HEK293 (cell line): ENCODE data around the gene THSD4.
A peak's percentile ranks its signal among the peaks of the same experiment; 100 is the strongest.

ENCODE experiments used
- CTCF ChIA-PET: fragments of 350-600 bp; formaldehyde crosslinking; extraction: SDS; loops from one replicate; lab custom pipeline; 2021; ENCODE audit warnings: antibody characterized with exemption; lab: Yijun Ruan, JAX
- POLR2A ChIA-PET: fragments of 300-600 bp; formaldehyde crosslinking; extraction: SDS; loops from one replicate; lab custom pipeline; 2020; ENCODE audit warnings: antibody characterized with exemption, inconsistent platforms; lab: Yijun Ruan, JAX
- H3K27ac ChIP-seq: fragments of 200-500 bp; sonication (Bioruptor generic); 2 replicates; pipeline ENCODE4 v1.5.1; 2014; ENCODE audit warnings: low read depth, low read length, control low read depth, inconsistent platforms; ENCODE audit errors: extremely low read depth
- H3K36me3 ChIP-seq, 2 experiments: fragments of 200-500 bp in 1 of 2; sonication (Bioruptor generic) in 1 of 2; 1 replicate in 1 of 2; 2 replicates in 1 of 2; pipeline ENCODE4 v1.5.1; 2014 to 2017; ENCODE audit warnings: inconsistent platforms in 2 of 2, low read length in 2 of 2; ENCODE audit not compliant: control insufficient read depth in 2 of 2, insufficient read depth in 1 of 2
- H3K4me1 ChIP-seq: fragments of 200-500 bp; sonication (Bioruptor generic); 2 replicates; pipeline ENCODE4 v1.5.1; 2014; ENCODE audit warnings: mild to moderate bottlenecking, low read length, inconsistent platforms; ENCODE audit not compliant: control insufficient read depth, insufficient read depth
- H3K4me3 ChIP-seq: 2 replicates; pipeline ENCODE4 v1.5.1; 2011; ENCODE audit warnings: low read depth, mild to moderate bottlenecking, control low read depth, low read length, moderate library complexity
- H3K9me3 ChIP-seq: fragments of 200-500 bp; sonication (Bioruptor generic); 2 replicates; pipeline ENCODE4 v1.5.1; 2014; ENCODE audit warnings: low read depth, low read length, inconsistent platforms; ENCODE audit not compliant: control insufficient read depth, insufficient read depth
- GLI2 ChIP-seq: fragments of 450-650 bp; formaldehyde crosslinking; IDR thresholded peaks from 2 replicates; pipeline ENCODE4; 2017; ENCODE audit warnings: missing biosample characterization, missing genetic modification characterization, low read depth, borderline replicate concordance
- MZF1 ChIP-seq: fragments of 450-650 bp; formaldehyde crosslinking; IDR thresholded peaks from 2 replicates; pipeline ENCODE4 v1.5.1; 2017; ENCODE audit warnings: missing biosample characterization, missing genetic modification characterization, borderline replicate concordance
- OSR2 ChIP-seq: fragments of 450-650 bp; formaldehyde crosslinking; IDR thresholded peaks from 2 replicates; pipeline ENCODE4 v1.5.1; 2016; ENCODE audit warnings: missing biosample characterization, missing genetic modification characterization
- ZNF335 ChIP-seq: fragments of 450-650 bp; formaldehyde crosslinking; conservative IDR thresholded peaks from 2 replicates; pipeline ENCODE4 v1.5.1; 2016; ENCODE audit warnings: missing biosample characterization, missing genetic modification characterization
- ZNF629 ChIP-seq: fragments of 450-650 bp; formaldehyde crosslinking; IDR thresholded peaks from 2 replicates; pipeline ENCODE4 v1.5.1; 2017; ENCODE audit warnings: missing biosample characterization, missing genetic modification characterization
- ZNF768 ChIP-seq: fragments of 450-650 bp; formaldehyde crosslinking; IDR thresholded peaks from 2 replicates; pipeline ENCODE4 v1.5.1; 2018; ENCODE audit warnings: missing biosample characterization, mild to moderate bottlenecking, missing genetic modification characterization
- TF ChIP-seq, protein P1 (sequence below): fragments of 450-650 bp; formaldehyde crosslinking; IDR thresholded peaks from 2 replicates; pipeline ENCODE4 v1.5.1; 2016; ENCODE audit warnings: missing biosample characterization, missing genetic modification characterization
- TF ChIP-seq, protein P2 (sequence below): fragments of 450-650 bp; formaldehyde crosslinking; IDR thresholded peaks from 2 replicates; pipeline ENCODE4 v1.5.1; 2016; ENCODE audit warnings: missing biosample characterization, missing genetic modification characterization
- TF ChIP-seq, protein P3 (sequence below): fragments of 450-650 bp; formaldehyde crosslinking; IDR thresholded peaks from 2 replicates; pipeline ENCODE4 v1.5.1; 2017; ENCODE audit warnings: missing biosample characterization, missing genetic modification characterization
- TF ChIP-seq, protein P4 (sequence below): fragments of 450-650 bp; formaldehyde crosslinking; conservative IDR thresholded peaks from 2 replicates; pipeline ENCODE4 v1.5.1; 2016; ENCODE audit warnings: low read depth, missing biosample characterization, missing genetic modification characterization

The THSD4 gene

DNA sequence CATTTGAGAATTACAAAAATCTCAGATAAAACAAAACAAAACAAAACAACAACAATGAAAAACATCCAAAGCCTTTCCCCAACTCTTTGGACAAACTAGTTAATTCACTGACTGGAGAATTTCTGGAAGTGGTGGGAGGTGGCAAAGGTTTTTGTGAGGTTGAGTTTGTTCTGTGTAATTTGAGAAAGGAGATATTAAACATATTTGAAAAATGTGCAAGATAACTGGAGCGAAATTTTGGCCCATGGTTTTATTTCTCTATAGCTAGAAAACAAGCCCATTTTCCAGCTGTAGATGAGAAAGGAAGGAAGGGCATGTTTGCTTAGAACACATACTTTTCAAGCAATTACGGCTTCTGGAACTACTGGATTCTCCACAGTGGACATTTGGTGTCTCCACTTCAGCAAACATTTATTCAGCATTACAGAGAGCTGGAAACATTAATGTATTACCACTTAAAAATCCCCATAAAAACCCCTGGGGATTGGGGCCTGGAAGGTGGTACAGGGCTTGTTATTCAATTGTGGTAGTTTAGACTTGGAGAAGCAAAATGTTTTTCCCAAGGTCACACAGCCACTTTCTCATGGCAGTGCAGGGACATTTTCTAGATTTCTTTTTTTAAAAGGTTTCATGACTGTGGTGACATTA is 135.8 kb downstream of the THSD4 start:
- Histone ChIP-seq H3K4me1 (peaks cover 24% of the 10 kb centered on the region), H3K4me3 (no peak overlapping the region), H3K36me3 (no peaks in the 10 kb centered on the region), H3K9me3 (no peaks in the 10 kb centered on the region), H3K27ac (peak overlapping the region; percentile 56)
- CTCF ChIA-PET, result interaction anchor here (0.7 to 1.2 kb wide), 6 partner anchors 8 to 190 kb away, joined by 3 to 5 read pairs (median 3); partner anchors contain the start of gene THSD4
- POLR2A ChIA-PET, result interaction anchor here (1.5 to 2.2 kb wide), 2 partner anchors 24 to 44 kb away, joined by 4 to 13 read pairs; no protein-coding TSS in a partner anchor
- TF ChIP-seq, protein P1, sequence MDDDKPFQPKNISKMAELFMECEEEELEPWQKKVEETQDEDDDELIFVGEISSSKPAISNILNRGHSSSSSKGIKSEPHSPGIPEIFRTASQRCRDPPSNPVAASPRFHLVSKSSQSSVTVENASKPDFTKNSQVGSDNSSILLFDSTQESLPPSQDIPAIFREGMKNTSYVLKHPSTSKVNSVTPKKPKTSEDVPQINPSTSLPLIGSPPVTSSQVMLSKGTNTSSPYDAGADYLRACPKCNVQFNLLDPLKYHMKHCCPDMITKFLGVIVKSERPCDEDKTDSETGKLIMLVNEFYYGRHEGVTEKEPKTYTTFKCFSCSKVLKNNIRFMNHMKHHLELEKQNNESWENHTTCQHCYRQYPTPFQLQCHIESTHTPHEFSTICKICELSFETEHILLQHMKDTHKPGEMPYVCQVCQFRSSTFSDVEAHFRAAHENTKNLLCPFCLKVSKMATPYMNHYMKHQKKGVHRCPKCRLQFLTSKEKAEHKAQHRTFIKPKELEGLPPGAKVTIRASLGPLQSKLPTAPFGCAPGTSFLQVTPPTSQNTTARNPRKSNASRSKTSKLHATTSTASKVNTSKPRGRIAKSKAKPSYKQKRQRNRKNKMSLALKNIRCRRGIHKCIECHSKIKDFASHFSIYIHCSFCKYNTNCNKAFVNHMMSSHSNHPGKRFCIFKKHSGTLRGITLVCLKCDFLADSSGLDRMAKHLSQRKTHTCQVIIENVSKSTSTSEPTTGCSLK (tag by site-specific recombination), result no peak
- TF ChIP-seq, protein P2, sequence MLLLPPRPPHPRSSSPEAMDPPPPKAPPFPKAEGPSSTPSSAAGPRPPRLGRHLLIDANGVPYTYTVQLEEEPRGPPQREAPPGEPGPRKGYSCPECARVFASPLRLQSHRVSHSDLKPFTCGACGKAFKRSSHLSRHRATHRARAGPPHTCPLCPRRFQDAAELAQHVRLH (tag by site-specific recombination), result no peak
- TF ChIP-seq, protein P3, sequence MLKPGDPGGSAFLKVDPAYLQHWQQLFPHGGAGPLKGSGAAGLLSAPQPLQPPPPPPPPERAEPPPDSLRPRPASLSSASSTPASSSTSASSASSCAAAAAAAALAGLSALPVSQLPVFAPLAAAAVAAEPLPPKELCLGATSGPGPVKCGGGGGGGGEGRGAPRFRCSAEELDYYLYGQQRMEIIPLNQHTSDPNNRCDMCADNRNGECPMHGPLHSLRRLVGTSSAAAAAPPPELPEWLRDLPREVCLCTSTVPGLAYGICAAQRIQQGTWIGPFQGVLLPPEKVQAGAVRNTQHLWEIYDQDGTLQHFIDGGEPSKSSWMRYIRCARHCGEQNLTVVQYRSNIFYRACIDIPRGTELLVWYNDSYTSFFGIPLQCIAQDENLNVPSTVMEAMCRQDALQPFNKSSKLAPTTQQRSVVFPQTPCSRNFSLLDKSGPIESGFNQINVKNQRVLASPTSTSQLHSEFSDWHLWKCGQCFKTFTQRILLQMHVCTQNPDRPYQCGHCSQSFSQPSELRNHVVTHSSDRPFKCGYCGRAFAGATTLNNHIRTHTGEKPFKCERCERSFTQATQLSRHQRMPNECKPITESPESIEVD, result peak; percentile 61
- TF ChIP-seq GLI2 (tag by site-specific recombination), result no peak
- peak; percentile 71 for TF ChIP-seq OSR2 (tag by site-specific recombination)
- no peak for TF ChIP-seq ZNF629
- TF ChIP-seq MZF1, result peak; percentile 64; the same call in 1 of the 2 replicates
- 0 out of 2 replicates have a peak, but pooled peaks have one; percentile 7 for TF ChIP-seq ZNF768 (tag by site-specific recombination)

DNA sequence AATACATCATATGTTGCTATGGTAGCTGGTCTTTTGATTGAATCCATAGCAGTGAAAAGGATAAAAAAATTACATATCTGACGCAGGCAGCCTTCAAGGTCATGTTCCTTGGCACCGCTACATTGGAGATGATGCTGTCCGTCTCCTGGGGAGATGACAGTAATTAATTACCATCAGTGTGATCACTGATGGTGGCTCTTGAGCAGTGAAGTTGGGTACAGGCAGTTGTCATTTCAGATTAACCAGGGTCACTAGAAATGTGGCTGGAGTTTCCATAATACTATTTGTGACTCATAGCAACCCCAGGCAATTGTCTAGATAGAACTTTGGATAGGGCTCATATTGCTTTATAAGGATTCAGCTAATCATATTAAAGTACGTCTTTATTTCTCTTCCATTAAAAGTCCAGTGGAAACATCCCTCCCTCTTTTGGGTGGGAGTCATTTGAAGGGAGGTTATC is 136.3 kb downstream of the THSD4 start:
- Histone ChIP-seq H3K4me1 (peaks cover 24% of the 10 kb centered on the region), H3K36me3 (no peaks in the 10 kb centered on the region), H3K9me3 (no peaks in the 10 kb centered on the region), H3K4me3 (no peak overlapping the region), H3K27ac (peak overlapping the region; percentile 56)
- TF ChIP-seq, protein P4, sequence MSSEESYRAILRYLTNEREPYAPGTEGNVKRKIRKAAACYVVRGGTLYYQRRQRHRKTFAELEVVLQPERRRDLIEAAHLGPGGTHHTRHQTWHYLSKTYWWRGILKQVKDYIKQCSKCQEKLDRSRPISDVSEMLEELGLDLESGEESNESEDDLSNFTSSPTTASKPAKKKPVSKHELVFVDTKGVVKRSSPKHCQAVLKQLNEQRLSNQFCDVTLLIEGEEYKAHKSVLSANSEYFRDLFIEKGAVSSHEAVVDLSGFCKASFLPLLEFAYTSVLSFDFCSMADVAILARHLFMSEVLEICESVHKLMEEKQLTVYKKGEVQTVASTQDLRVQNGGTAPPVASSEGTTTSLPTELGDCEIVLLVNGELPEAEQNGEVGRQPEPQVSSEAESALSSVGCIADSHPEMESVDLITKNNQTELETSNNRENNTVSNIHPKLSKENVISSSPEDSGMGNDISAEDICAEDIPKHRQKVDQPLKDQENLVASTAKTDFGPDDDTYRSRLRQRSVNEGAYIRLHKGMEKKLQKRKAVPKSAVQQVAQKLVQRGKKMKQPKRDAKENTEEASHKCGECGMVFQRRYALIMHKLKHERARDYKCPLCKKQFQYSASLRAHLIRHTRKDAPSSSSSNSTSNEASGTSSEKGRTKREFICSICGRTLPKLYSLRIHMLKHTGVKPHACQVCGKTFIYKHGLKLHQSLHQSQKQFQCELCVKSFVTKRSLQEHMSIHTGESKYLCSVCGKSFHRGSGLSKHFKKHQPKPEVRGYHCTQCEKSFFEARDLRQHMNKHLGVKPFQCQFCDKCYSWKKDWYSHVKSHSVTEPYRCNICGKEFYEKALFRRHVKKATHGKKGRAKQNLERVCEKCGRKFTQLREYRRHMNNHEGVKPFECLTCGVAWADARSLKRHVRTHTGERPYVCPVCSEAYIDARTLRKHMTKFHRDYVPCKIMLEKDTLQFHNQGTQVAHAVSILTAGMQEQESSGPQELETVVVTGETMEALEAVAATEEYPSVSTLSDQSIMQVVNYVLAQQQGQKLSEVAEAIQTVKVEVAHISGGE (tag by site-specific recombination), result no peak
- TF ChIP-seq ZNF335 (tag by site-specific recombination), result 0 out of 2 replicates have a peak, but pooled peaks have one; percentile 19
- CTCF ChIA-PET, result interaction anchor here (0.6 to 1.5 kb wide), 7 partner anchors 9 to 189 kb away, joined by 3 to 5 read pairs (median 3); partner anchors contain the start of gene THSD4
- POLR2A ChIA-PET, result interaction anchor here (0.9 to 2.2 kb wide), 4 partner anchors 14 to 44 kb away, joined by 3 to 13 read pairs (median 4); no protein-coding TSS in a partner anchor
